GM04503 (cell line): ENCODE measurements around the gene C7orf57.

Source experiments
- DNase-seq: peaks from one replicate; pipeline ENCODE4 v3.0.0-alpha.2; 2012; ENCODE audit warnings: low read depth

C7orf57 gene

GRCh38 chr7:48109848-48110663 is 74.7 kb downstream of the C7orf57 start:
- no peak for DNase-seq

GRCh38 chr7:48110868-48111267 is 75.5 kb downstream of the C7orf57 start:
- DNase-seq = no peak
